ENCODE data around the gene MLF2. TPM values are rescaled to one million over a fixed set of nuclear protein-coding genes. Genes with fewer than 3 reads are reported as not detected.
A peak's percentile ranks its signal among the peaks of the same experiment; 100 is the strongest.

The MLF2 gene
- total and polyA plus RNA-seq, 9 of the 15 experiments (the other 6 are each of a cell fraction or from before 2014, with no cell fraction given), result 11.4 to 190 (median 139) TPM

DNA sequence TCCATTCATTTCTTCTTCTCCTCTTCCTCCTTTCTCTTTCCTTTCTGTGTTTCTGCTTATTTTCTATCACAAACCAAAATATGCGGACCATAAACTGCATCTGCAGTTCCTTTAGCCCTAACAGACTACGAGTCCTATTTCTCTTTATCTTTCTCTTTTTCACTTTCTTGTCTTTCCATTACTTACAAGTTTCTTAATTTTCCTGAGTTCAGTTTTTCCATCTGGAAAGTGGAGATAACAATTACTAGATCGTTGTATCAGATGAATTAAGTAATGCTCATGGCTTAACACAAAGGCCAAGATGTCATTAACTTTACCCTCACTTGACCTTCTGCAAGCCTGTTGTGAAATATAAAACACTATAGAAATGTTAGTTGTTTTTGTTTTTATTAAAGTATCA, 30.1 kb downstream of the MLF2 start:
- Histone ChIP-seq H3K36me3 (ENCODE audit: control insufficient read depth, insufficient read depth, low read length) (peaks cover 4% of the 10 kb centered on the region; the same call in 1 of the 3 replicates), H3K27ac (ENCODE audit: extremely low read depth, low read depth, low read length) (peak overlapping the region; percentile 88; the same call in 2 of the 3 replicates), H3K9ac (ENCODE audit: insufficient read depth in 1 of 2, low read depth in 2 of 2, low read length in 2 of 2) (peak overlapping the region in 1 of 2 experiments; percentile 88; a peak in 2 of 4 replicates), H3K27me3 (ENCODE audit: control insufficient read depth in 2 of 2, insufficient read depth in 2 of 2, low read length in 2 of 2) (no peaks in the 10 kb centered on the region), H4K20me1 (replicated peaks; ENCODE audit: control insufficient read depth, insufficient read depth, low read length) (no peaks in the 10 kb centered on the region), H3K9me3 (replicated peaks; ENCODE audit: control insufficient read depth, insufficient read depth, low read depth, low read length) (no peaks in the 10 kb centered on the region), H2AFZ (ENCODE audit: low read depth, low read length) (peak overlapping the region; percentile 65), H3K4me1 (replicated peaks in 1 of 2; ENCODE audit: control insufficient read depth in 2 of 2, insufficient read depth in 2 of 2, low read length in 2 of 2) (peaks cover 10 to 25% of the 10 kb centered on the region in 2 experiments; a peak in 4 of 5 replicates), H3K4me3 (peak overlapping the region; percentile 54; the same call in 1 of the 2 replicates), H3K4me2 (ENCODE audit: insufficient read depth, low read length) (peak overlapping the region; percentile 80), H3K9me1 (ENCODE audit: control insufficient read depth, insufficient read depth, low read length) (no peaks in the 10 kb centered on the region), H3K79me2 (ENCODE audit: control insufficient read depth, insufficient read depth, low read length) (peaks cover 13% of the 10 kb centered on the region)
- POLR2A ChIA-PET, result interaction anchor here (0.9 to 2.9 kb wide), 6 partner anchors 10 to 51 kb away, joined by 3 to 12 read pairs (median 3); partner anchors contain the start of gene ZNF384
- CTCF ChIA-PET (ENCODE audit: low intra/inter-chr PET ratio), result interaction anchor here (0.7 kb wide), 1 partner anchor 30 kb away, joined by 3 read pairs; no protein-coding TSS in a partner anchor
- ATAC-seq, result no peak
- DNase-seq (ENCODE audit: extremely low read depth in 1 of 4, low spot score in 3 of 4), result peak in 2 of 4 experiments; percentile 35 to 37
- in situ Hi-C loops (cut with MboI), result no loop called here
- WGBS (ENCODE audit: insufficient coverage, low coverage, missing lambda C conversion rate), result 10% methylated on average over 3 of the region's 3 CpGs
- BruUV-seq (replicated peaks), result no TSS peak
- peak; percentile 40 for FAIRE-seq
- intact Hi-C loops (cut with micrococcal nuclease), result loop anchor here (5.0 kb wide), 1 partner anchor 36 kb away; the partner anchor contains the start of gene ZNF384
- peak; percentile 44 for TF ChIP-seq TCF3 (CRISPR knock-in tag; IDR thresholded peaks at IDR 0.05)
- TF ChIP-seq ARID1B (IDR thresholded peaks at IDR 0.05), result peak; percentile 84
- peak; percentile 48 for TF ChIP-seq CBFA2T2 (conservative IDR thresholded peaks at IDR 0.05)
- peak; percentile 87 for TF ChIP-seq CEBPB (tag; IDR thresholded peaks at IDR 0.05)
- TF ChIP-seq HNRNPH1 (optimal IDR thresholded peaks at IDR 0.05; ENCODE audit: low read depth, low read length), result no peak
- TF ChIP-seq SMARCE1 (IDR thresholded peaks at IDR 0.05), result 0 out of 2 replicates have a peak, but pooled peaks have one; percentile 35
- peak; percentile 59; the same call in 1 of the 2 replicates for TF ChIP-seq EP300 (IDR thresholded peaks at IDR 0.05; ENCODE audit: low read length)
- TF ChIP-seq MTA1 (IDR thresholded peaks at IDR 0.05; ENCODE audit: borderline replicate concordance), result 0 out of 2 replicates have a peak, but pooled peaks have one; percentile 11
- TF ChIP-seq TEAD4 (IDR thresholded peaks at IDR 0.05; ENCODE audit: low read length), result peak; percentile 70
- no peak for TF ChIP-seq TEAD4 (CRISPR knock-in tag; IDR thresholded peaks at IDR 0.05; ENCODE audit: borderline replicate concordance)
- TF ChIP-seq, protein P1, sequence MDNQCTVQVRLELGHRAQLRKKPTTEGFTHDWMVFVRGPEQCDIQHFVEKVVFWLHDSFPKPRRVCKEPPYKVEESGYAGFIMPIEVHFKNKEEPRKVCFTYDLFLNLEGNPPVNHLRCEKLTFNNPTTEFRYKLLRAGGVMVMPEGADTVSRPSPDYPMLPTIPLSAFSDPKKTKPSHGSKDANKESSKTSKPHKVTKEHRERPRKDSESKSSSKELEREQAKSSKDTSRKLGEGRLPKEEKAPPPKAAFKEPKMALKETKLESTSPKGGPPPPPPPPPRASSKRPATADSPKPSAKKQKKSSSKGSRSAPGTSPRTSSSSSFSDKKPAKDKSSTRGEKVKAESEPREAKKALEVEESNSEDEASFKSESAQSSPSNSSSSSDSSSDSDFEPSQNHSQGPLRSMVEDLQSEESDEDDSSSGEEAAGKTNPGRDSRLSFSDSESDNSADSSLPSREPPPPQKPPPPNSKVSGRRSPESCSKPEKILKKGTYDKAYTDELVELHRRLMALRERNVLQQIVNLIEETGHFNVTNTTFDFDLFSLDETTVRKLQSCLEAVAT (IDR thresholded peaks at IDR 0.05), result 0 out of 4 replicates have a peak, but pooled peaks of 1 of the 2 experiments have one; percentile 17
- peak; percentile 50; the same call in 1 of the 2 replicates for TF ChIP-seq SOX6 (IDR thresholded peaks at IDR 0.05)
- TF ChIP-seq TFAM (CRISPR knock-in tag; conservative IDR thresholded peaks at IDR 0.05), result no peak
- TF ChIP-seq DPF2 (IDR thresholded peaks at IDR 0.05), result peak; percentile 67
- TF ChIP-seq PTTG1 (tag; IDR thresholded peaks at IDR 0.05; ENCODE audit: low read depth), result no peak
- TF ChIP-seq SMARCC2 (IDR thresholded peaks at IDR 0.05; ENCODE audit: low read depth), result 0 out of 2 replicates have a peak, but pooled peaks have one; percentile 45
- TF ChIP-seq NCOR1 (IDR thresholded peaks at IDR 0.05), result peak; percentile 71
- no peak for TF ChIP-seq FOXP1 (CRISPR knock-in tag; IDR thresholded peaks at IDR 0.05)
- TF ChIP-seq KDM1A (IDR thresholded peaks at IDR 0.05), result peak in 1 of 2 experiments; percentile 16; a peak in 1 of 4 replicates
- no peak for TF ChIP-seq ZSCAN32 (CRISPR knock-in tag; IDR thresholded peaks at IDR 0.05)
- no peak for TF ChIP-seq ZNF764 (CRISPR knock-in tag; IDR thresholded peaks at IDR 0.05; ENCODE audit: low read depth)
- TF ChIP-seq CBFA2T3 (IDR thresholded peaks at IDR 0.05), result peak; percentile 78
- TF ChIP-seq RBM39 (optimal IDR thresholded peaks at IDR 0.05; ENCODE audit: low read depth, low read length), result no peak
- no peak for TF ChIP-seq CEBPG (CRISPR knock-in tag; IDR thresholded peaks at IDR 0.05)
- TF ChIP-seq CEBPG (tag; conservative IDR thresholded peaks at IDR 0.05 in 1 of 2, IDR thresholded peaks at IDR 0.05 in 1 of 2), result peak in 1 of 2 experiments; percentile 46; a peak in 2 of 4 replicates
- no peak for TF ChIP-seq NR2C1 (IDR thresholded peaks at IDR 0.05)
- TF ChIP-seq NR2C1 (tag; IDR thresholded peaks at IDR 0.05), result 0 out of 2 replicates have a peak, but pooled peaks have one; percentile 19

All from K562 (cell line).